Bronchial epithelial cell (primary cell): ENCODE data around the gene AUTS2. TPM values are rescaled to one million over a fixed set of nuclear protein-coding genes. Genes with fewer than 3 reads are reported as not detected.

Experiments
- DNase-seq: peaks from one replicate; pipeline ENCODE4 v3.0.0-alpha.2; 2010; ENCODE audit warnings: low read depth
- FAIRE-seq: peaks from 2 replicates; lab custom pipeline; 2011; peaks lifted over from hg19 to GRCh38; lab: Jason Lieb, UNC
- H3K27me3 ChIP-seq: 2 replicates; pipeline ENCODE4 v1.5.1; 2011; ENCODE audit warnings: low read length; ENCODE audit not compliant: control insufficient read depth, insufficient read depth
- H3K36me3 ChIP-seq: 2 replicates; pipeline ENCODE4 v1.5.1; 2011; ENCODE audit warnings: low read length; ENCODE audit not compliant: control insufficient read depth, insufficient read depth
- H3K4me3 ChIP-seq: 2 replicates; pipeline ENCODE4 v1.5.1; 2011; ENCODE audit warnings: mild to moderate bottlenecking, low read depth, low read length, control low read depth
- CTCF ChIP-seq: IDR thresholded peaks from 2 replicates; pipeline ENCODE4 v1.5.1; 2011; ENCODE audit warnings: mild to moderate bottlenecking, moderate library complexity, low read length, control low read depth, inconsistent platforms; ENCODE audit not compliant: insufficient read depth, severe bottlenecking
- total RNA-seq: library from RNA; depleted of rRNA; stranded (reverse); fragments of >200 nt; gene quantifications from 2 replicates; pipeline ENCODE4 v1.2.1, GENCODE V29; 2014

The AUTS2 gene
- total RNA-seq, 1 donor from 2014 or later = 9.5 TPM

GRCh38 chr7:69832356-69832755 is 234.1 kb downstream of the AUTS2 start:
- Histone ChIP-seq H3K36me3 (no peaks in the 10 kb centered on the region), H3K4me3 (no peak overlapping the region), H3K27me3 (no peaks in the 10 kb centered on the region)
- DNase-seq = no peak
- no peak for TF ChIP-seq CTCF
- no peak for FAIRE-seq

GRCh38 chr7:69833964-69834363 is 235.7 kb downstream of the AUTS2 start:
- no peak for TF ChIP-seq CTCF
- Histone ChIP-seq H3K36me3 (no peaks in the 10 kb centered on the region), H3K27me3 (no peaks in the 10 kb centered on the region), H3K4me3 (no peak overlapping the region)
- FAIRE-seq (no peak), DNase-seq (no peak)

- no peak overlapping the region for H3K4me3 ChIP-seq
- no peak for DNase-seq
- no peak for TF ChIP-seq CTCF
- H3K27me3 ChIP-seq = no peaks in the 10 kb centered on the region
- FAIRE-seq = no peak
- H3K36me3 ChIP-seq = no peaks in the 10 kb centered on the region
Observed at GRCh38 chr7:69836702-69837101, 238.4 kb downstream of the AUTS2 start.

GRCh38 chr7:69837387-69838068 is 239.3 kb downstream of the AUTS2 start:
- FAIRE-seq = no peak
- H3K4me3 ChIP-seq = no peak overlapping the region
- TF ChIP-seq CTCF = no peak
- no peaks in the 10 kb centered on the region for H3K36me3 ChIP-seq
- H3K27me3 ChIP-seq = no peaks in the 10 kb centered on the region
- DNase-seq = no peak

GRCh38 chr7:69839782-69840181 is 241.5 kb downstream of the AUTS2 start:
- no peak for DNase-seq
- TF ChIP-seq CTCF = no peak
- no peak overlapping the region for H3K4me3 ChIP-seq
- H3K36me3 ChIP-seq = no peaks in the 10 kb centered on the region
- no peak for FAIRE-seq
- no peaks in the 10 kb centered on the region for H3K27me3 ChIP-seq

DNA sequence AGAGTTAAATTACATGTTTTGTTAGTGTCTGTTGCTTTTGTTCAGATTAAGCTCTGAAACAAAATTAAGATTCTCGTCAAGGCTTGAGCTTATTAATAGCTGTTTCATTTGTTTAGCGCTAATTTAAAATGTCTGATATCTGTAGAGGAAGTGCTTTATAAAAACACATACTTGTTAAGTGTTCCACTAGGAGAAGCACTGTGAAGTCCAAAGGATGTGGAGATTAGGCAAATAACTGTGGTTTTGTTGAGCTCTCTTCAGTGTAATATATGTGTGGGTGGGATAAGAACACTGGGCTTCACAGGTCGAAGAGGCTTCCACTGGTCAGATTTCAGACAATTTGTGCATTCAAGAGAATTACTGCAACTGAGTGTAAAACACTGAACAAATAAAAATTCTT is 242.0 kb downstream of the AUTS2 start:
- Histone ChIP-seq H3K36me3 (no peaks in the 10 kb centered on the region), H3K4me3 (no peak overlapping the region), H3K27me3 (no peaks in the 10 kb centered on the region)
- no peak for FAIRE-seq
- DNase-seq = no peak
- no peak for TF ChIP-seq CTCF
